ENCODE measurements around the gene SINHCAF. TPM values are rescaled to one million over a fixed set of nuclear protein-coding genes. Genes with fewer than 3 reads are reported as not detected.

SINHCAF gene
- total and polyA plus RNA-seq, 2 donors from 2014 or later: 33.1 to 96.2 TPM

DNA sequence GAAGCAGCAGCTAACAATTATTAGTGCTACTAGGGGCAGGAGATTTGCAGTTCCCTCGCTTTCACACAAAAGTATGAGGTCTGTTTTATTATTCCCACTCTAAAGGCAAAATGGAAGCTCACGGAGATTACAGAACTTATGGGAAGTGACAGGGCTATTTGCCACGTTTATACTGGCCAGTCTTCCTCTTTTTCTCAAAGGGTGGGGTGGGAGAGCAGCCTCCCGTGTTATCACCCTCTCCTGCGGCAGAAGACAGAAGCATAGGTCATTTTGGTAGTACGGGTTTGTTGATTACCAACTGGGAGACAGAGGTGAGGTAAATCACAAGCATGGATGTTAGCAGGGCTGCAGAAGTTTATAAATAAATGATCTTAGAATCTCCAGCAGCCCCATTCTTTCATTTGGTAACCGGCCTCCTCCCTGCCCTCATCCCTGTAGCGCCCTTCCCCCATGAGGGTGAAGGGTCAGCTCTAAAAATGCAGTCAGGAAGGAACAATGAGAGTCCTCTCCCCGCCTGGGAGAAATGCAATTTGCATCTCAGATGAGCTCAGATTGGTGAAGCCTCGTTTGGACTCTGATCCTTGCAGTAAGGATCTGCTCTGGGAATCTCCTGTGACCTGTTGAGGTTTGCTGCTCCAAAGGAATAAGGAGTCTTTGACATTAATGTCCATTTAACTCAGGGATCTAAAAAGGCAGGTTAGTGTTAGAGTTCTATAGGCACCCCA is 44.7 kb upstream of the SINHCAF start:
- peaks cover 6 to 10% (median 9%) of the 10 kb centered on the region in 3 donors for H3K4me1 ChIP-seq (ENCODE audit: control insufficient read depth in 2 of 3, insufficient read depth in 2 of 3, low read depth in 1 of 3, low read length in 3 of 3)
- H3K4me3 ChIP-seq (ENCODE audit: low read length in 3 of 3): peak overlapping the region in 2 of 3 donors; percentile 41 to 43
- H3K9ac ChIP-seq (ENCODE audit: low read length in 3 of 3): peak overlapping the region in 2 of 3 donors; percentile 48 to 65
- no peaks in the 10 kb centered on the region for H3K9me3 ChIP-seq (ENCODE audit: control insufficient read depth in 2 of 3, insufficient read depth in 1 of 3, low read length in 3 of 3)
- FAIRE-seq: no peak
- H3K27me3 ChIP-seq (ENCODE audit: control insufficient read depth, insufficient read depth, low read length): no peaks in the 10 kb centered on the region
- DNase-seq: peak in 4 of 5 donors; percentile 79 to 93 (median 86)
- intact Hi-C loops (cut with DNase I): no loop called here
- TF ChIP-seq, protein P1, sequence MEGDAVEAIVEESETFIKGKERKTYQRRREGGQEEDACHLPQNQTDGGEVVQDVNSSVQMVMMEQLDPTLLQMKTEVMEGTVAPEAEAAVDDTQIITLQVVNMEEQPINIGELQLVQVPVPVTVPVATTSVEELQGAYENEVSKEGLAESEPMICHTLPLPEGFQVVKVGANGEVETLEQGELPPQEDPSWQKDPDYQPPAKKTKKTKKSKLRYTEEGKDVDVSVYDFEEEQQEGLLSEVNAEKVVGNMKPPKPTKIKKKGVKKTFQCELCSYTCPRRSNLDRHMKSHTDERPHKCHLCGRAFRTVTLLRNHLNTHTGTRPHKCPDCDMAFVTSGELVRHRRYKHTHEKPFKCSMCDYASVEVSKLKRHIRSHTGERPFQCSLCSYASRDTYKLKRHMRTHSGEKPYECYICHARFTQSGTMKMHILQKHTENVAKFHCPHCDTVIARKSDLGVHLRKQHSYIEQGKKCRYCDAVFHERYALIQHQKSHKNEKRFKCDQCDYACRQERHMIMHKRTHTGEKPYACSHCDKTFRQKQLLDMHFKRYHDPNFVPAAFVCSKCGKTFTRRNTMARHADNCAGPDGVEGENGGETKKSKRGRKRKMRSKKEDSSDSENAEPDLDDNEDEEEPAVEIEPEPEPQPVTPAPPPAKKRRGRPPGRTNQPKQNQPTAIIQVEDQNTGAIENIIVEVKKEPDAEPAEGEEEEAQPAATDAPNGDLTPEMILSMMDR (IDR thresholded peaks at IDR 0.05; ENCODE audit: borderline replicate concordance, extremely low read depth, insufficient read depth): no peak
- H3K27ac ChIP-seq (ENCODE audit: low read depth in 2 of 2, low read length in 2 of 2): peak overlapping the region in 1 of 2 donors; percentile 6
- H3K36me3 ChIP-seq (ENCODE audit: control insufficient read depth in 2 of 3, insufficient read depth in 3 of 3, low read length in 3 of 3): no peaks in the 10 kb centered on the region

DNA sequence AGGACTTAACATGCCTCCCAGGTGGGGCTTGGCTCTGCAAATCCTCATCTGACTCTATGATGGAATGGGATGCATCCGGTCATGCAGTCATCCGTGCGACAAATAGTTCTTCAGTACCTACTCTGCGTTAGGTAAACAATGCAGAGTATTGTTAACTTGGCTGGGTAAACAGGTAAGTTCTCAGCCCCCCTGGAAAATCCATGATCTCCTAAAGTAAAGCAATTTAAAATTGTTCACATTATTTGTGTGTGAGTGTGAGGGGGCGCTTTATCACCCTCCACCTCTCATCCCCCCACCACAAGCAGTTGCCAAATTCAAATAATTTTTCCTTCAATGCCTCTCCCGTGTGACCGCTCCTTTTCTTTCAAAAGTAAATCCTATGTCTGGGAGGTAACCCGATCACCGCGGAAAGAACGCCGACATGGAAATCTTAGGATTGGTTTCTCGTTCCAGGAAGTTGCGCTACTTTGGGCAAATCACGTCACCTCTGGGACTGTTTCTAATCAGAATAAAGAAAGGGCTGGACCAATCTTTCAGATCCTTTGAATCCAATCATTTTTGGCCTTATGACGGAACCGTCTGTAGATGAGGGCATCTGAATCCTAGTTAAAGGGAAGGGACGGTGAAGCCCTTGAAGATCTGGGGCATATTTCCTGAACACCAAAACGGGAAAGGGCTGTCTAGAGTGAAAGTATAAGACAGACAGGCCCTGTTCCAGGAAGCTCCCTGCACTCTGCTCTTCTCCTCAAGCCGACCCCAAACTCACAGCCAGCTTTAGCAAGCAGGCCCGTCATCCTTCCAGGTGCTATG is 44.0 kb upstream of the SINHCAF start:
- H3K9ac ChIP-seq (ENCODE audit: low read length in 3 of 3): peak overlapping the region in 2 of 3 donors; percentile 48 to 65
- FAIRE-seq (no peak), DNase-seq (peak in 4 of 5 donors; percentile 74 to 90 (median 85))
- TF ChIP-seq, protein P1 (IDR thresholded peaks at IDR 0.05; ENCODE audit: borderline replicate concordance, extremely low read depth, insufficient read depth): no peak
- H3K4me1 ChIP-seq (ENCODE audit: control insufficient read depth in 2 of 3, insufficient read depth in 2 of 3, low read depth in 1 of 3, low read length in 3 of 3): peaks cover 6 to 10% (median 9%) of the 10 kb centered on the region in 3 donors
- H3K36me3 ChIP-seq (ENCODE audit: control insufficient read depth in 2 of 3, insufficient read depth in 3 of 3, low read length in 3 of 3): no peaks in the 10 kb centered on the region
- no peaks in the 10 kb centered on the region for H3K9me3 ChIP-seq (ENCODE audit: control insufficient read depth in 2 of 3, insufficient read depth in 1 of 3, low read length in 3 of 3)
- intact Hi-C loops (cut with DNase I): no loop called here
- no peaks in the 10 kb centered on the region for H3K27me3 ChIP-seq (ENCODE audit: control insufficient read depth, insufficient read depth, low read length)
- H3K27ac ChIP-seq (ENCODE audit: low read depth in 2 of 2, low read length in 2 of 2): no peak overlapping the region
- peak overlapping the region; percentile 41 to 45 (median 43) for H3K4me3 ChIP-seq (ENCODE audit: low read length in 3 of 3)

DNA sequence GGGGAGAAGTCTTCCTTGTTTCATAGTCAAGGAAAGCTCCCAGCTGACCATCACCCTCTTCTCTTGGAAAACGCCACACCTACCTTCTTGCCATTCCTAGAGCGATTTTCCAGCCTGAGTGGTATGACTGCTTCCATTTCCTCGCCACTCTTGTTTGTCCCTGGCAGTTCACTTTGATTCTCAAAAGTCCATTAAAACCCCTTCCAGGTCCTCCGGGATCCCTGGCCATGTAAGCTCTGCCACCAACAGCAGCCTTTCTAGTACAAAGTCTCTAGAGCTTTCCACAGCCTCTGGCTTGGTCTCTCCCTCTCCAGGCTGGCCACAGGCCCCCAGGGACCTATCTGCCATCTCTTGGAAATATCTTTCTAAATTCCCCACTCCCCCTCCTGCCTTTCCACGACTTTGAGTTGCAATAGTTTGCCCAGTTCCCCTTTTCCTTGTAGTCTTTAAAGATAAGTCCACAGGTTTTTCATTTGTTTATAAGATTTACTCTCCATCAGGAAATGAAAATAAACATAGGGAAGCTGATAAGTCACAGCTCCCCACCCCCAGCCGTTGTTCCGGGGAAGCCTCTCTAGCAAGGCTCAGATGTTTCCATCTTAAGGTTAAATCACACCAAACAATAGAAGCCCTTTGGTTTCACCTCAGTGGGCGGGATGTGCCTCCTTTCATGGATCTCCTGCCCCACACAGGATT is 42.9 kb upstream of the SINHCAF start:
- Histone ChIP-seq H3K9me3 (ENCODE audit: control insufficient read depth in 2 of 3, insufficient read depth in 1 of 3, low read length in 3 of 3) (no peaks in the 10 kb centered on the region), H3K36me3 (ENCODE audit: control insufficient read depth in 2 of 3, insufficient read depth in 3 of 3, low read length in 3 of 3) (no peaks in the 10 kb centered on the region), H3K9ac (ENCODE audit: low read length in 3 of 3) (no peak overlapping the region), H3K27ac (ENCODE audit: low read depth in 2 of 2, low read length in 2 of 2) (no peak overlapping the region), H3K27me3 (ENCODE audit: control insufficient read depth, insufficient read depth, low read length) (no peaks in the 10 kb centered on the region), H3K4me3 (ENCODE audit: low read length in 3 of 3) (no peak overlapping the region), H3K4me1 (ENCODE audit: control insufficient read depth in 2 of 3, insufficient read depth in 2 of 3, low read depth in 1 of 3, low read length in 3 of 3) (peaks cover 6 to 10% (median 9%) of the 10 kb centered on the region in 3 donors)
- DNase-seq (peak in 4 of 5 donors; percentile 52 to 75 (median 65)), FAIRE-seq (no peak)
- TF ChIP-seq, protein P1 (IDR thresholded peaks at IDR 0.05; ENCODE audit: borderline replicate concordance, extremely low read depth, insufficient read depth): no peak
- intact Hi-C loops (cut with DNase I): no loop called here
